Aorta (tissue), 5 donors: ENCODE results near the gene CUX1. TPM values are rescaled to one million over a fixed set of nuclear protein-coding genes. Genes with fewer than 3 reads are reported as not detected.
"Not testable (repeated sequence)": the region's sequence is repeated elsewhere in the genome, so short reads cannot be mapped to it uniquely, and the experiment has no call there.

Experiments used
- ATAC-seq: fragments of 200-7000 bp; cut with Tn5 transposase; one replicate; pipeline ENCODE4 v1.9.1; 2022; ENCODE audit warnings: moderate library complexity; ENCODE audit not compliant: low FRiP score
- DNase-seq, 2 donors: peaks; one replicate each; pipeline ENCODE4 v3.0.0-alpha.2; 2020
- H3K27ac ChIP-seq, 2 donors: one replicate each; pipeline ENCODE4 v1.5.1; 2013; ENCODE audit warnings: low read length in 2 of 2, mild to moderate bottlenecking in 2 of 2, moderate library complexity in 2 of 2, control low read depth in 1 of 2, inconsistent platforms in 1 of 2, low read depth in 1 of 2
- H3K27me3 ChIP-seq, 2 donors: one replicate each; pipeline ENCODE4 v1.6.1; 2013; ENCODE audit warnings: control low read depth in 1 of 2, low read length in 1 of 2, mild to moderate bottlenecking in 1 of 2, moderate library complexity in 1 of 2; ENCODE audit not compliant: insufficient read depth in 2 of 2, control insufficient read depth in 1 of 2
- H3K36me3 ChIP-seq, 2 donors: one replicate each; pipeline ENCODE4 v1.6.1; 2013; ENCODE audit warnings: control low read depth in 1 of 2, low read length in 1 of 2, mild to moderate bottlenecking in 1 of 2; ENCODE audit not compliant: insufficient read depth in 2 of 2, control insufficient read depth in 1 of 2
- H3K4me1 ChIP-seq, 2 donors: one replicate each; pipeline ENCODE4 v1.6.1; 2013; ENCODE audit warnings: low read length in 2 of 2, control low read depth in 1 of 2, mild to moderate bottlenecking in 1 of 2, moderate library complexity in 1 of 2; ENCODE audit not compliant: insufficient read depth in 2 of 2, control insufficient read depth in 1 of 2
- H3K4me3 ChIP-seq, 2 donors: one replicate each; pipeline ENCODE4 v1.5.1; 2013; ENCODE audit warnings: low read length in 2 of 2, control low read depth in 1 of 2, mild to moderate bottlenecking in 1 of 2
- H3K9me3 ChIP-seq: one replicate; pipeline ENCODE4 v1.6.1; 2013; ENCODE audit warnings: mild to moderate bottlenecking, low read length; ENCODE audit not compliant: control insufficient read depth
- WGBS, 2 donors: extraction: QIAGEN DNeasy Blood & Tissue Kit; methylation state at CpG; one replicate each; pipeline ENCODE4 v1.1.7; 2013; 5-methylcytosine and 5-hydroxymethylcytosine counted together
- intact Hi-C, 2 donors: fragments of 100-400 bp; cut with DNase I; formaldehyde crosslinking; loops; one replicate each; pipeline versions ENCODE4 v1.14.2 to v1.15.0; 2022
- polyA plus RNA-seq, 2 donors: library from polyadenylated mRNA; stranded (reverse); fragments of 200-250 nt; gene quantifications; one replicate each; pipeline ENCODE4 v1.2.3, GENCODE V29; 2013
- total RNA-seq, 2 donors: library from RNA; stranded (reverse); fragmentation: NEBNext Ultra II Directional; extraction: Animal tissue kit (Norgen Biotek cat#: 25700); gene quantifications; one replicate each; pipeline ENCODE4 v1.2.1, GENCODE V29; 2021
- donor health status: healthy with polysubstance abuse.
- donor health status: Bipolar disorder and iron deficiency.
- donor health status: DM: no; HTN: no; CAD: no.
- donor health status: DM: no; HTN: no; CAD: no.
- donor health status: DM: yes; HTN: yes; CAD: no.

The CUX1 gene
- total and polyA plus RNA-seq, 4 donors = 51.6 to 159 (median 94.1) TPM

DNA sequence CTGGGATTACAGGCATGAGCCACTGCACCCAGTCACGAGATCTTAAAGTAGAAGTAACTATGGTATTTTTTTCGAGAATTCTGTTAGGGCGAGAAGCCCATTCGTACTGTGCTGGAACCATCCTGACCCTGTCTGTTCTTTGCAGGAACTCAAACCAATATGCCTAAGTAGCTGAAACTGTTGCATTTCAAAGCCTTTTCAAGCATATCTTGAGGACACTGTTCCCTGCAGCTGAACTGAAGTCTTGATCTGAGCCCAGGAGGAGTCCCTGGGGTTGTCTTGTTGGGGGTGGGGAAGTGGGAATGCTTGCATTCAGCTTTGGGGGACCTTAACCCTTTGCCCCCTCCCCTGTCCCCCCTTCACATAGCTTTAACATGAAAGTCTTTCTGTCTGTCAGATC, 61.5 kb downstream of the CUX1 start:
- intact Hi-C loops = no loop called here
- Histone ChIP-seq H3K27me3 (no peaks in the 10 kb centered on the region), H3K4me3 (no peak overlapping the region), H3K4me1 (peaks cover 0 to 2% of the 10 kb centered on the region in 2 donors), H3K9me3 (no peaks in the 10 kb centered on the region), H3K36me3 (no peaks in the 10 kb centered on the region), H3K27ac (no peak overlapping the region)
- WGBS, 2 donors = 90 to 92% methylated on average over 4 of the region's 4 CpGs
- DNase-seq = no peak
- no peak for ATAC-seq

DNA sequence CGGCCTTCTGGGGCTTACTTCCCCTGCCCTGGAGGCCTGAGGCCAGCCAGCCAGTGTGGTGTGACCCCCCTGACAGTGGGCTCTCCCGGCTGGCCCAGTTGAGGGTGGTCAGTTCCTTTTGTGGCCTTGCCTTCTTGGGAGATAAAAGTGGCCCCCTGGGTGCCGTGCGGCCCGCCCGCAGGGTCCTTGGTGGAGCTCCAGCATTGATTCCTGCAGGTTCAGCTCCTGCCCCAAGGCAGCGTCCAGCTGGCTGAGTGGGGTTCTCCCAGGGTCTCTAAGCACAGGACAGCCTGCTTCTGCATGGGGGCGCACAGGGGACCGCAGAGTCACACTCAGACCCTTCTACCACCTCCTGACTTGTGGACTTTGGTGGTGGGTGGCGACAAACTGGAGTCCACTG, 62.1 kb downstream of the CUX1 start:
- intact Hi-C loops = no loop called here
- no peak for ATAC-seq
- H3K4me1 ChIP-seq = peaks cover 0 to 2% of the 10 kb centered on the region in 2 donors
- H3K36me3 ChIP-seq = no peaks in the 10 kb centered on the region
- H3K27ac ChIP-seq = no peak overlapping the region
- DNase-seq = no peak
- H3K9me3 ChIP-seq = no peaks in the 10 kb centered on the region
- H3K4me3 ChIP-seq = no peak overlapping the region
- no peaks in the 10 kb centered on the region for H3K27me3 ChIP-seq
- 87 to 93% methylated on average over 10 of the region's 10 CpGs for WGBS, 2 donors

DNA sequence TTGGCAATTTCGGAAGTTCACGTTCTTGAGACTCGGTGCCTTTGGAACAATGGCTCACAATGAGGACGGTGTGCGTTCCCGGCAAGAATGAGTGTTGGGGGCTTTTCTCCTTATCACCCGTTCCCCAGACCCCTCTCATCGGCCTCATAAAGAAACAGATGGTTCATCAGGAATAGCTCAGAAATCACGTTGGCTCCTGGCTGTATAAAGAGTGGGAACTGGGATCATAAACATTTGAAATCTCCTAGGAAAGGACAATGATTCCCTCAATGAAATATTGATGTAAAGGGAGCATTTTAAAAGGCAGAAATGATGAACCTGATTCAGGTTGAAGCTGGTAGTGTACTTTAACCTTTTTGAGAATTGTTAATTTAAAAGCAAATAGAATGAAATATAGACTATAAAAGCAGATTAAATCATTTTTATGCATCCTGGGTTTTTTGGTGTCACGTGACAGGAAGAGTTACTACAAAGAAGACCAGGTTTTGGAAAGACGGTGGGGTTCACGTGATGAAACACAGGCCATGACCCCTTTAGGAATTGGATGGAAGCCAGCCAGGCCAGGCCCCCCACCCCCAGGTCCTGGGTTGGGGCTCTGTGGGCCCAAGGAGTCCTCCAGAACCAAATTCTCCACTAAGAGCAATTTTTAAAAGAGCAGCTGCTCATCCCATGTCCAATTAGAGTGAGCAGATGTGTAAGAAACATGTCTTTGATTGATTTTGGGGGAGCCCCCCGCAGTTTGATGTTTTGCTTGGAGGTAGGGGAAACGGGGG, 63.0 kb downstream of the CUX1 start:
- ATAC-seq (no peak), DNase-seq (no peak)
- intact Hi-C loops = loop anchor here (5.0 kb wide), 2 partner anchors 52 to 63 kb away; partner anchors contain the start of gene CUX1 (in 2 of the 2)
- no peak overlapping the region for H3K27ac ChIP-seq
- WGBS, 2 donors = 51 to 53% methylated on average over 14 of the region's 14 CpGs
- H3K9me3 ChIP-seq = no peaks in the 10 kb centered on the region
- H3K4me1 ChIP-seq = peaks cover 0 to 2% of the 10 kb centered on the region in 2 donors
- H3K4me3 ChIP-seq = no peak overlapping the region
- no peaks in the 10 kb centered on the region for H3K27me3 ChIP-seq
- no peaks in the 10 kb centered on the region for H3K36me3 ChIP-seq

DNA sequence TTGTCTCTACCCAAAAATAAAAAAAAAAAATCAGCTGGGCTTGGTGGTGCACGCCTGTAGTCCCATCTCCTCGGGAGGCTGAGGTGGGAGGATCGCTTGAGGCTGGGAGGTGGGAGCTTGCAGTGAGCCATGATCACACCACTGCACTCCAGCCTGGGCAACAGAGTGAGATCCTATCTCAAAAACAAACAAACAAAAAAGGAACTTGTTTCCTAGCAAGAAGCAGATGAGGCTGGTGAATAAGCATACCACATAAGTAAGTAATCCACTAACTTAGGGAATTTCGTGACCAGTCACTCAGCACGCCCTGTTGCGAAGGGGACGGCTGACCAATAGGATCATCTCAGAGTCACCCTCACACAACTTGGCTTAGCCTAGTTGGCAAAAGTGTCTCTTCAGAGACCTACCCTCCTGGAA, 64.6 kb downstream of the CUX1 start:
- H3K36me3 ChIP-seq = no peaks in the 10 kb centered on the region
- intact Hi-C loops = loop anchor here (2.0 to 5.0 kb wide), 3 partner anchors 25 to 65 kb away; partner anchors contain the start of gene CUX1 (in 2 of the 2)
- peaks cover 0 to 2% of the 10 kb centered on the region in 2 donors for H3K4me1 ChIP-seq
- H3K27ac ChIP-seq = peak overlapping the region in 1 of 2 donors; percentile 90
- ATAC-seq (no peak), DNase-seq (no peak)
- no peak overlapping the region for H3K4me3 ChIP-seq
- no peaks in the 10 kb centered on the region for H3K27me3 ChIP-seq
- H3K9me3 ChIP-seq = no peaks in the 10 kb centered on the region
- 72 to 74% methylated on average over 7 of the region's 7 CpGs for WGBS, 2 donors

DNA sequence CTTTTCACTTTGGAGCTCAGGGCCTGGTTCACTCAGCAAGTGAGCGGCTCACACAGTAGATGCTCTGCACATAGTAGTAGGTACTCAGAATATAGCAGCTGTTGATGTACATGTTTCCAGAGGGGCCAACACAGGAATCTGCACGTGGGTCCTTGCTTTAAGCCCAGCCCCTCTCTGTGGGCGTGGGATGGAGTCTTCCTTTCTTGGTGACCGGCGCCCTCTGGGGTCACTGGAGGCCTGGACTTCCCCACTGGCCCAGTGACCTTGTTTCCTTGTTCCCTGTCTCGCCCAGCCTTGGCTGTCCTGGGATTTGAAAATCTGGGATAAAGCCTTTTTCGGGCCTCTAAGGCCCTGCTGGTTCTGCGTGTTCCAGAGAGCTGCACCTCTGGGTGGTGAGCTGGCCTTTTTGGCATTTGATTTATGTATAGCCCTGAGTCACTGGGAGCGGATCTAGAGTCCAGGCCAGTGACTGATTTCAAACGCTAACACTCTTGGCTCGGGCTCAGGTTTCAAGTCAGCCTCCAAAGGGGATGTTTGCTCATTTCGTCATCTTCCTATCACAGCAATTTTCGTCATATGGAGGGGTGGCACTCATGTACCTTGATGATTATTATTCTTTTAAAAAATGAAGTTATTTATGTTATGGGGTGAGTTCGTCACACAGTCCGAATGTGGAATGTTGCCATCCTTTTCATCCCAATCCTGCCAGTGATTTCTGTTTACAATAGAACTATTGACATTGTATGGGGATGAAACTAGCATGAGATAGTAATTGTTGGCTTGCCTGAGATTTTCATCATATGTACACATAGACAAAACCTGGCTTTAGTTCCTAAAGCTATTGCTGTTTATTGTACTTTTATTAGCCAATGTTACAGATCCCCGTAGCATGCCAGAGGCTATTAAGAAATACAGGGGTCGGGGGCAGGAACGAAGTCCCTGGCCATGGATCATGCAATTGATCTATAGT, 65.5 kb downstream of the CUX1 start:
- intact Hi-C loops = loop anchor here (2.0 to 5.0 kb wide), 3 partner anchors 26 to 66 kb away; partner anchors contain the start of gene CUX1 (in 2 of the 2)
- DNase-seq = peak; percentile 91 to 92
- Histone ChIP-seq H3K9me3 (no peaks in the 10 kb centered on the region), H3K4me1 (peaks cover 0 to 2% of the 10 kb centered on the region in 2 donors), H3K4me3 (no peak overlapping the region), H3K27ac (peak overlapping the region in 1 of 2 donors; percentile 90), H3K27me3 (no peaks in the 10 kb centered on the region), H3K36me3 (no peaks in the 10 kb centered on the region)
- ATAC-seq = peak; percentile 93
- WGBS, 2 donors = 16 to 18% methylated on average over 18 of the region's 18 CpGs

DNA sequence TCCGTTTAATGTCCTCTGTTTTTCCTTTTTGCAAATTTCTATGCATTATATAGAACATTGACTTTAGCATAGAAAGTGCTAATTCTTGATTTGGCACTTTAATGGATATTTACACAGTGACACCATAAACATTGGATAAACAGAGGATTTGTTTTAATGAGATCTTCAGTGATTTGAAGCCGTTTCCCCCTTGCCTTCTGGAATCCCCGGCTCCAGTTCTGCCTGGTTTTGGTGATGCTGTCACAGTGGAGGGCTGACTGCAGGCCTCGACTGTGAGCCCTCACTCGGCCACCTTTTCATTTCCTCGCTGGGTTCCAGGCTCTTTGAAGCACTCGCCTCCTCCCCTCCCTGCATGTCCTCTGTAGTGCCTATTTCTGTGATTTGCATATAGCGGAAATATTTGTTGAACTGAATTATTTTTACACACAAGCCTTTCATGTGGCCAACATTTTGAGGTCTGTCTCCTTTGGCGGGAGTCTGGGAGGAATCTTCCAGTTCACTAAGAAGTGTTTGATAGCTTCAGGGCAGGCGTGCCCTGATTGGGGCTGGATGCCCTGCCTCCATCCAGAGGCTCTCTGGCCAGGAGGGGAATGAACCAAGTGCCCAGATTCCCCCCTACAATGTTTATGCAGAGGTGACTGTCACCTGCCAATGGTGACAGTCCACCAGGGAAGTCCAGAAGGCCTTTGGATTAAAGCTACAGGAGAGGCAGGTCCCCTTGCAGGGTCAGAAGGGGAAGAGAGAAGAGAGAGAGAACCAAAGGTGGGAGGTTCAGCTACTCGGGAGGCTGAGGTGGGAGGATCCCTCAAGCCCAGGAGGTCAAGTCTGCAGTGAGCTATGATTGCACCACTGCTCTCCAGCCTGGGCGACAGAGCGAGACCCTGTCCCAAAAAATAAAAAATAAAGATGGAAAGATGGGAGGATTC, 67.5 kb downstream of the CUX1 start:
- H3K27me3 ChIP-seq = no peaks in the 10 kb centered on the region
- ATAC-seq = no peak
- no peaks in the 10 kb centered on the region for H3K36me3 ChIP-seq
- no peak overlapping the region for H3K4me3 ChIP-seq
- no peak for DNase-seq
- peak overlapping the region; percentile 66 to 83 for H3K27ac ChIP-seq
- intact Hi-C loops = loop anchor here (5.0 kb wide), 3 partner anchors 37 to 68 kb away; partner anchors contain the start of gene CUX1 (in 2 of the 2)
- peaks cover 0 to 2% of the 10 kb centered on the region in 2 donors for H3K4me1 ChIP-seq
- 44 to 48% methylated on average over 13 of the region's 13 CpGs for WGBS, 2 donors
- no peaks in the 10 kb centered on the region for H3K9me3 ChIP-seq

DNA sequence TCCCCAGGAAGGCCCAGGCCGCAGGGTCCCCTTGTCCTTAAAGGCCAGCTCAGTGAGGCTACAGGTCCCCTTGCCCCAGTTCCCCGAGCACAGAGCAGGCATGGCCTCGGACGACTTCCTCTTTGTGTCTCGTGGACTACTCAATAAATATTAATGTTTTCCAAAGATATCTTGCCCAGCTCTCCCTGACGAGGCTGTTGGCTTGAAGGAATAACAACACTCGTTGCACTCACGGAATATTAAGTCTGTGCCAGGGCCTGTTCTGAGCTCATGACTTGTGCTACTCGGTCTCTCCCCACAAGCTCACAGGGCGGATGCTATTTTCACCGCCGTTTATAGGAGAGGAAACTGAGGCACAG, 68.2 kb downstream of the CUX1 start:
- WGBS, 2 donors = 8 to 13% methylated on average over 12 of the region's 12 CpGs
- Histone ChIP-seq H3K4me3 (no peak overlapping the region), H3K36me3 (no peaks in the 10 kb centered on the region), H3K27me3 (no peaks in the 10 kb centered on the region), H3K9me3 (no peaks in the 10 kb centered on the region), H3K4me1 (peaks cover 0 to 2% of the 10 kb centered on the region in 2 donors), H3K27ac (peak overlapping the region; percentile 70 to 83)
- peak in 1 of 2 donors; percentile 66 for DNase-seq
- peak; percentile 59 for ATAC-seq
- intact Hi-C loops = loop anchor here in 1 of 2 donors (5.0 kb wide), 1 partner anchor 37 kb away; no protein-coding TSS in a partner anchor

DNA sequence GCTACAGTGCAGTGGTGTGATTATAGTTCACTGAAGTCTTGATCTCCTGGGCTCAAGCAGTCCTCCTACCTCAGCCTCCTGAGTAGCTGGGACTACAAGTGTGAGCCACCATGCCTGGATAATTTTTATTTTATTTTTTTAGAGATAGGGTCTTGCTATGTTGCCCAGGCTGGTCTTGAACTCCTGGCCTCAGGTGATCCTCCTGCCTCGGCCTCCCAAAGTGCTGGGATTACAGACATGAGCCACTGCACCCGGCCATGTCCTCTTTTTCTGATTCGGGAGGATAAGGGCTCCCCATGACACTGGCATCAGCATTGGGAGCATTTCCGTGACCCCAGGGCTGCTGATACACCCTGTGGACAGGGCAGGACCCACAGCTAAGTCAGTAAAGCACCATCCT, 69.9 kb downstream of the CUX1 start:
- not testable (repeated sequence) for ATAC-seq, H3K4me3 ChIP-seq, H3K27ac ChIP-seq, DNase-seq, H3K4me1 ChIP-seq, H3K36me3 ChIP-seq, H3K9me3 ChIP-seq, H3K27me3 ChIP-seq
- 98% methylated on average over 4 of the region's 4 CpGs for WGBS, 2 donors
- intact Hi-C loops = loop anchor here in 1 of 2 donors (5.0 kb wide), 1 partner anchor 35 kb away; no protein-coding TSS in a partner anchor
